DND-41 (cell line): ENCODE results near the gene PRDX6.

Experiments used
- ATAC-seq: fragments of 200-7000 bp; cut with Tn5 transposase; 3 replicates; pipeline ENCODE4 v1.9.1; 2021; ENCODE audit warnings: low read depth; ENCODE audit not compliant: insufficient read depth
- DNase-seq: peaks from one replicate; pipeline ENCODE4 v3.0.0-alpha.2; 2020
- H2AFZ ChIP-seq: 2 replicates; pipeline ENCODE4 v1.6.0; 2012; ENCODE audit warnings: low read depth, low read length
- H3K27ac ChIP-seq: 2 replicates; pipeline ENCODE4 v1.5.1; 2012; ENCODE audit warnings: low read length, inconsistent platforms
- H3K27me3 ChIP-seq: fragments of 200-600 bp; sonication (generic); 2 replicates; pipeline ENCODE4 v1.6.0; 2012; ENCODE audit warnings: low read length, mild to moderate bottlenecking, inconsistent platforms; ENCODE audit not compliant: insufficient read depth, poor library complexity
- H3K36me3 ChIP-seq: 2 replicates; pipeline ENCODE4 v1.5.1; 2012; ENCODE audit warnings: low read length, inconsistent platforms; ENCODE audit not compliant: insufficient read depth
- H3K4me1 ChIP-seq: 2 replicates; pipeline ENCODE4 v1.5.1; 2012; ENCODE audit warnings: mild to moderate bottlenecking, low read length; ENCODE audit not compliant: insufficient read depth
- H3K4me2 ChIP-seq: 2 replicates; pipeline ENCODE4 v1.6.0; 2012; ENCODE audit warnings: mild to moderate bottlenecking, moderate library complexity, low read length, inconsistent platforms; ENCODE audit not compliant: insufficient read depth
- H3K4me3 ChIP-seq, 2 experiments: fragments of 200-600 bp in 1 of 2; shearing (Covaris generic) in 1 of 2; 2 replicates each; pipeline ENCODE4 v1.5.1; 2012 to 2016; ENCODE audit warnings: inconsistent platforms in 2 of 2, low read length in 2 of 2, mild to moderate bottlenecking in 2 of 2, low read depth in 1 of 2, moderate library complexity in 1 of 2
- H3K79me2 ChIP-seq: 2 replicates; pipeline ENCODE4 v1.6.0; 2012; ENCODE audit warnings: low read length, inconsistent platforms; ENCODE audit not compliant: insufficient read depth
- H3K9ac ChIP-seq: 2 replicates; pipeline ENCODE4 v1.6.0; 2012; ENCODE audit warnings: low read depth, mild to moderate bottlenecking, inconsistent platforms, low read length, moderate library complexity
- H3K9me3 ChIP-seq: 2 replicates; pipeline ENCODE4 v1.5.1; 2012; ENCODE audit warnings: low read length, moderate library complexity, mild to moderate bottlenecking, inconsistent platforms; ENCODE audit not compliant: insufficient read depth, severe bottlenecking
- H4K20me1 ChIP-seq: 2 replicates; pipeline ENCODE4 v1.6.0; 2012; ENCODE audit warnings: low read length; ENCODE audit not compliant: insufficient read depth
- EZH2 ChIP-seq: IDR thresholded peaks from 3 replicates; pipeline ENCODE4 v1.6.1; 2012; ENCODE audit warnings: borderline replicate concordance, low read depth, mild to moderate bottlenecking, moderate library complexity, low read length, inconsistent platforms; ENCODE audit not compliant: severe bottlenecking
- TF ChIP-seq, protein P1 (sequence below): IDR thresholded peaks from 2 replicates; pipeline ENCODE4 v1.5.1; 2012; ENCODE audit warnings: borderline replicate concordance, low read length, moderate library complexity, mild to moderate bottlenecking; ENCODE audit not compliant: poor library complexity, severe bottlenecking; ENCODE audit errors: extremely low read depth

Gene PRDX6

DNA sequence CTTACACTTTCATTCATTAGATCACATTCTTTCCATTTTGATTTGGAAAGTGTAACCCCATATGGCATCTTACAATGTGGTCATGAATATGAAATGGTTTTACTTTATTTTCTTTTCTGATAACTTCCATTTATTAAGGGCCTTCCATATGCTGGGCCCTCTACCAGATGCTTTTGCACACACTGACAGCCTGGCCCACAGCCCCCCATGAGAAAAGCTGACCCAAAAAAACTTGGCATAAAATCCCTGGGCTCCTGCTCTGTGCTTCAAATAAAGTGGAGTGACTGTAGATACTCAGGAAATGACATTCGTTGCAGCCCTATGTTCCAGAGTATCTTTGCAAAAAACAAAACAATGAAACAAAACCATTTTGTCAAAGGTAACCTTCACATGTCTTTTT is 48.8 kb downstream of the PRDX6 start:
- Histone ChIP-seq H3K27ac (no peak overlapping the region), H3K4me1 (no peaks in the 10 kb centered on the region), H3K27me3 (no peaks in the 10 kb centered on the region), H3K4me2 (no peak overlapping the region), H3K79me2 (no peaks in the 10 kb centered on the region), H4K20me1 (no peaks in the 10 kb centered on the region), H3K4me3 (no peak overlapping the region), H3K9ac (no peak overlapping the region), H3K9me3 (no peaks in the 10 kb centered on the region), H3K36me3 (no peaks in the 10 kb centered on the region), H2AFZ (no peak overlapping the region)
- ATAC-seq (no peak), DNase-seq (no peak)
- TF ChIP-seq, protein P1, sequence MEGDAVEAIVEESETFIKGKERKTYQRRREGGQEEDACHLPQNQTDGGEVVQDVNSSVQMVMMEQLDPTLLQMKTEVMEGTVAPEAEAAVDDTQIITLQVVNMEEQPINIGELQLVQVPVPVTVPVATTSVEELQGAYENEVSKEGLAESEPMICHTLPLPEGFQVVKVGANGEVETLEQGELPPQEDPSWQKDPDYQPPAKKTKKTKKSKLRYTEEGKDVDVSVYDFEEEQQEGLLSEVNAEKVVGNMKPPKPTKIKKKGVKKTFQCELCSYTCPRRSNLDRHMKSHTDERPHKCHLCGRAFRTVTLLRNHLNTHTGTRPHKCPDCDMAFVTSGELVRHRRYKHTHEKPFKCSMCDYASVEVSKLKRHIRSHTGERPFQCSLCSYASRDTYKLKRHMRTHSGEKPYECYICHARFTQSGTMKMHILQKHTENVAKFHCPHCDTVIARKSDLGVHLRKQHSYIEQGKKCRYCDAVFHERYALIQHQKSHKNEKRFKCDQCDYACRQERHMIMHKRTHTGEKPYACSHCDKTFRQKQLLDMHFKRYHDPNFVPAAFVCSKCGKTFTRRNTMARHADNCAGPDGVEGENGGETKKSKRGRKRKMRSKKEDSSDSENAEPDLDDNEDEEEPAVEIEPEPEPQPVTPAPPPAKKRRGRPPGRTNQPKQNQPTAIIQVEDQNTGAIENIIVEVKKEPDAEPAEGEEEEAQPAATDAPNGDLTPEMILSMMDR, result no peak
- no peak for TF ChIP-seq EZH2

DNA sequence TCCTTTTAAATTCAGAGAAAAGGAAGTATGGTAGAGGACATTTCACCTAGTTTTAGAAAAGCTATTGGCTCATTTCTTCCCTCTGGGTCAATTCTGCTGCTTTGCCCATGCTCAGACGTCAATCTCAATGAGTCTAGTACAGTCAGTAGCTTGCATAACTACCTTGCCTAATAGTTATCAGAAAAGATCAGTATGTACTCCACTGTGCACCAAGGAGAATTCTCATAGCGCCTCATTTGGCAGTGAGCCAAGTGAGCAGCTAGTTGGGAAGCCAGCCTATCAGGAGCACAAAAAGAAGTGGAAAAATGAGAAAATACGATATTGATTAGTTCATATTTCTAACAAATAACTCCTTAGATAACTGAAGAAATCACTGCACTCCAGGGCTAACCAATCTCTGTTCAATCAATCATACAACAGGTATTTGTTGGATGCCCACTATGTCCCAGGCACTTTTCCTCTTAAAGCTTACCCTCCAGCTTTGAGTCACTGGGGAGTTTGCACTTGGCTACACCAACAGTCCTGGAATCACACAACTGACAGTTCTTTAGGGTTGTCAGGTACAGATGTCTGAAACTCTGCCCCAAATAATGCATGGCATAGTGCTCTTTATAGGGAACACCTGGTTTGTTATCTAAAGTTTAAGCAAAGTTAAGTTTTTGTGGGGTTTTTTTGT is 50.2 kb downstream of the PRDX6 start:
- Histone ChIP-seq H3K36me3 (no peaks in the 10 kb centered on the region), H3K4me3 (no peak overlapping the region), H3K9me3 (no peaks in the 10 kb centered on the region), H4K20me1 (no peaks in the 10 kb centered on the region), H2AFZ (no peak overlapping the region), H3K27ac (no peak overlapping the region), H3K9ac (no peak overlapping the region), H3K79me2 (no peaks in the 10 kb centered on the region), H3K4me2 (no peak overlapping the region), H3K27me3 (no peaks in the 10 kb centered on the region), H3K4me1 (peaks cover 6% of the 10 kb centered on the region)
- ATAC-seq (no peak), DNase-seq (no peak)
- TF ChIP-seq, protein P1, result no peak
- TF ChIP-seq EZH2, result no peak

DNA sequence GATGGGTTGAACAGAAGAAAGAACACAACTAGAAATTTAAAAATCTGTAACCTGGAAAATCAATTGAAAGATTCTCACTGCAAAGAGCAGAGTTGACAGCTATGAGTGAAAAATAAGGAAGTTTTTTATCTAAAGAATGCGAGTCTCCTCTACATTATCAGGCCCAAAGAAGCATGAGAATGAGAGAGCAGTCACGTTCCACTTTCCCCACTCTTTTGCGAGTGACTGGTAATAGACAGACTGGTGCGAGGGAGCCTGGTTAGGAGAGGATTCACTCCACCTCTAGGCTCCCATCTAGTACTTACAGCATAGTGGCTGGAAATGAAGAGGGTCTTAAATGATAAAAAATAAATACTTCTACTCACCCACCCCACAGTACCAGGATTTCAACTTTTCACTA is 52.0 kb downstream of the PRDX6 start:
- H3K9me3 ChIP-seq, result no peaks in the 10 kb centered on the region
- no peaks in the 10 kb centered on the region for H3K79me2 ChIP-seq
- H3K9ac ChIP-seq, result no peak overlapping the region
- H2AFZ ChIP-seq, result no peak overlapping the region
- H3K4me3 ChIP-seq, result no peak overlapping the region
- TF ChIP-seq, protein P1, result no peak
- TF ChIP-seq EZH2, result no peak
- DNase-seq, result no peak
- ATAC-seq, result no peak
- no peak overlapping the region for H3K27ac ChIP-seq
- no peaks in the 10 kb centered on the region for H4K20me1 ChIP-seq
- H3K4me2 ChIP-seq, result no peak overlapping the region
- H3K4me1 ChIP-seq, result peaks cover 11% of the 10 kb centered on the region
- no peaks in the 10 kb centered on the region for H3K27me3 ChIP-seq
- H3K36me3 ChIP-seq, result no peaks in the 10 kb centered on the region
